Parathyroid adenoma (tissue), 2 donors: ENCODE measurements around the gene KCNA10.

ENCODE experiments used
- H2AFZ ChIP-seq: fragments of 300-600 bp; sonication (generic); one replicate; pipeline ENCODE4 v1.7.0; 2017; ENCODE audit warnings: antibody characterized with exemption, mild to moderate bottlenecking
- H3K27ac ChIP-seq: fragments of 300-600 bp; sonication (generic); one replicate; pipeline ENCODE4 v1.7.0; 2017
- H3K27me3 ChIP-seq: fragments of 300-600 bp; sonication (generic); one replicate; pipeline ENCODE4 v1.7.0; 2017; ENCODE audit warnings: low read length; ENCODE audit not compliant: control insufficient read depth, insufficient read depth
- H3K36me3 ChIP-seq: fragments of 300-600 bp; sonication (generic); one replicate; pipeline ENCODE4 v1.7.0; 2017; ENCODE audit warnings: low read length; ENCODE audit not compliant: control insufficient read depth, insufficient read depth
- H3K4me1 ChIP-seq: fragments of 300-600 bp; sonication (generic); one replicate; pipeline ENCODE4 v1.7.0; 2017; ENCODE audit warnings: control low read depth
- H3K4me2 ChIP-seq: fragments of 300-600 bp; sonication (generic); one replicate; pipeline ENCODE4 v1.7.0; 2017; ENCODE audit warnings: low read length
- H3K4me3 ChIP-seq: fragments of 300-600 bp; sonication (generic); one replicate; pipeline ENCODE4 v1.7.0; 2017; ENCODE audit warnings: low read depth, low read length
- H3K79me2 ChIP-seq: fragments of 300-600 bp; sonication (generic); one replicate; pipeline ENCODE4 v1.7.0; 2017; ENCODE audit warnings: control low read depth
- H3K9ac ChIP-seq: fragments of 300-600 bp; sonication (generic); one replicate; pipeline ENCODE4 v1.7.0; 2017; ENCODE audit warnings: mild to moderate bottlenecking
- H3K9me3 ChIP-seq: fragments of 300-600 bp; sonication (generic); one replicate; pipeline ENCODE4 v1.7.0; 2017; ENCODE audit warnings: low read length; ENCODE audit not compliant: control insufficient read depth
- TF ChIP-seq, protein P1 (sequence below): fragments of 300-600 bp; sonication (generic); IDR thresholded peaks from one replicate; pipeline ENCODE4 v1.7.0; 2017; ENCODE audit warnings: antibody characterized with exemption, mild to moderate bottlenecking
- donor health status: primary hyperparathyroidism.

Gene KCNA10

DNA sequence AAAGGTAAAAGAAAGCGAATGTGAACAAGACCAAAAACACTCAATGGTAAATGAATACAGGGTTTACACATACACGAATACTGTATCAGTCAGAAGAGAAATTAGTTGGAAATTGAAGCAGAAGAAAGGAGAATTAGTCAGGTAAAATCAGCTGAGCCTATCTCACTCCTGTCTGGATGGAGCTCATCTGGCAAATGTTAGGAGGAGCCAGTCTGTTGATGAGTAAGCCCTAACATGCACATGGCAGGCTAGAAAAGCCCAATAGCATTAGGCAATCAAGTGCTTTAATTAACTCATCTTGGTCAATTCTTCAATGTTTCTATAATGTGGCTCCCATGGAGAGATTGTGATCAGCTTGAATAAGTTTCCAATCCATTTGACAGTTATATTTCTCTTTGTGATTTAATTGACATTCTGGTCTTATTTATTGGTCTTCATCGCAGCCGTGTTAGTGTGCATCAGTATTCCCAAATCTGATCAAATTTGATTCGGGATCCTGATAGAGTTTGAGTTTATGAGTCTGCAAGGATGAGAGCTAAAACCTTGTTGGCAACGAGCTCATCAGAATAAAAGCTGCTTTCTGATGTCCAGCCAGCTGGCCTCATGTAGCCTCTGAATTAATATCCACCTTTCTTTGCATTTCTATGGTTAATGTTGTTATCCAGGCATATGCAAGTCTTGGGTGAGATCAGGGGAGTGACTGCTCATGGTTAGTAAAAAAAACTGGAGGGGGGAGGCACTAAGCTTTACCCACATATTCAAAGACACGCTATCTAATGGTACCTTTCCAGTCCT, 22.1 kb upstream of the KCNA10 start:
- no peak overlapping the region for H3K9ac ChIP-seq
- H3K36me3 ChIP-seq, result no peaks in the 10 kb centered on the region
- no peak overlapping the region for H3K27ac ChIP-seq
- H3K9me3 ChIP-seq, result no peaks in the 10 kb centered on the region
- H3K4me1 ChIP-seq, result no peaks in the 10 kb centered on the region
- no peaks in the 10 kb centered on the region for H3K79me2 ChIP-seq
- no peak overlapping the region for H3K4me2 ChIP-seq
- H3K4me3 ChIP-seq, result no peak overlapping the region
- TF ChIP-seq, protein P1, sequence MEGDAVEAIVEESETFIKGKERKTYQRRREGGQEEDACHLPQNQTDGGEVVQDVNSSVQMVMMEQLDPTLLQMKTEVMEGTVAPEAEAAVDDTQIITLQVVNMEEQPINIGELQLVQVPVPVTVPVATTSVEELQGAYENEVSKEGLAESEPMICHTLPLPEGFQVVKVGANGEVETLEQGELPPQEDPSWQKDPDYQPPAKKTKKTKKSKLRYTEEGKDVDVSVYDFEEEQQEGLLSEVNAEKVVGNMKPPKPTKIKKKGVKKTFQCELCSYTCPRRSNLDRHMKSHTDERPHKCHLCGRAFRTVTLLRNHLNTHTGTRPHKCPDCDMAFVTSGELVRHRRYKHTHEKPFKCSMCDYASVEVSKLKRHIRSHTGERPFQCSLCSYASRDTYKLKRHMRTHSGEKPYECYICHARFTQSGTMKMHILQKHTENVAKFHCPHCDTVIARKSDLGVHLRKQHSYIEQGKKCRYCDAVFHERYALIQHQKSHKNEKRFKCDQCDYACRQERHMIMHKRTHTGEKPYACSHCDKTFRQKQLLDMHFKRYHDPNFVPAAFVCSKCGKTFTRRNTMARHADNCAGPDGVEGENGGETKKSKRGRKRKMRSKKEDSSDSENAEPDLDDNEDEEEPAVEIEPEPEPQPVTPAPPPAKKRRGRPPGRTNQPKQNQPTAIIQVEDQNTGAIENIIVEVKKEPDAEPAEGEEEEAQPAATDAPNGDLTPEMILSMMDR, result no peak
- no peaks in the 10 kb centered on the region for H3K27me3 ChIP-seq
- H2AFZ ChIP-seq, result no peak overlapping the region

DNA sequence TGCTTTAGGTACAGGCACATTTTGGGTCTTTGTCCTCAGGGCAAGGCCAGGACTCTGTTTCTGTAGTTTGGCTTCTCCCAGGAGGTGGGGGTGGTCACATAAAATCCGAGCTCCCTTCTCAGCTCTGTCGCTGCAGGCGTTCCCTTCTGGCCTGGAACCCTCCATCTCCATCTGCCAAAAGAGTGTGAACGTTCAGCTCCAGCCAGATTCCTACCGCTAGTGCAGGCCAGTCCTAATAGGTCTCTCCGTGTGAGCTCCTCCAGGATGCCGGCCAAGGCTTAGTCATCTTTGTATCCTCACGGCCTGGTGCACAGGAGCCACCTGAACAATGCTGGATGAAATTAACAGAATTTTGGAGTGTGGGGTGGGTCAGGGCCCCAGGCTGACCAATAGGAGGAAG, 19.9 kb upstream of the KCNA10 start:
- Histone ChIP-seq H3K9ac (no peak overlapping the region), H3K9me3 (no peaks in the 10 kb centered on the region), H3K79me2 (no peaks in the 10 kb centered on the region), H2AFZ (no peak overlapping the region), H3K27me3 (no peaks in the 10 kb centered on the region), H3K4me3 (no peak overlapping the region), H3K4me1 (no peaks in the 10 kb centered on the region), H3K4me2 (no peak overlapping the region), H3K27ac (no peak overlapping the region), H3K36me3 (no peaks in the 10 kb centered on the region)
- TF ChIP-seq, protein P1, result no peak

DNA sequence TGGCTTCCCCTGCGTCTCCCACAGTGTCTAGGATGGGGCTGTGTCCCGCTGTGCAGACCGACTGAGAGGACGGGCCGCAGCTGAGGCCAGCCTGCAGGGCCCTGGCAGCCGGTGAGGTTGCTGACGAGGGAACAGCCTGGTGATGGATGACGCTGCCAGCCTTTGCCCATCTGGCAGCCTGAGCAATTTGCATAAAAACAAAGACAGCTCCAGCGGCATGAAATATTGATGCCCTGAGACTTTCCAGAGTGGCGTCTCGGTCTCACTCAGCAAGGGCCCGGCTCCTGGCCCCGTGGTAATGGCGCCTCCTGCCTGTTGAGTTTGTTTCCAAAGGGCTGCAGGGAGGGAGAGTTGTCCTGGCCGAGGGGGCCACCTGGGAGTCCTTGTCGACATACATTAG, 19.1 kb upstream of the KCNA10 start:
- Histone ChIP-seq H3K36me3 (no peaks in the 10 kb centered on the region), H3K79me2 (no peaks in the 10 kb centered on the region), H3K27ac (no peak overlapping the region), H3K9ac (no peak overlapping the region), H2AFZ (no peak overlapping the region), H3K4me3 (no peak overlapping the region), H3K4me2 (no peak overlapping the region), H3K4me1 (no peaks in the 10 kb centered on the region), H3K27me3 (no peaks in the 10 kb centered on the region), H3K9me3 (no peaks in the 10 kb centered on the region)
- TF ChIP-seq, protein P1, result no peak

GRCh38 chr1:110535985-110536384, 17.0 kb upstream of the KCNA10 start:
- Histone ChIP-seq H3K27me3 (no peaks in the 10 kb centered on the region), H3K36me3 (no peaks in the 10 kb centered on the region), H3K4me3 (no peak overlapping the region), H3K27ac (no peak overlapping the region), H3K4me2 (no peak overlapping the region), H3K9me3 (no peaks in the 10 kb centered on the region), H3K4me1 (no peaks in the 10 kb centered on the region), H3K79me2 (no peaks in the 10 kb centered on the region), H3K9ac (no peak overlapping the region), H2AFZ (no peak overlapping the region)
- TF ChIP-seq, protein P1, result no peak

- no peak overlapping the region for H3K27ac ChIP-seq
- no peak overlapping the region for H3K9ac ChIP-seq
- TF ChIP-seq, protein P1, result no peak
- H3K79me2 ChIP-seq, result no peaks in the 10 kb centered on the region
- no peaks in the 10 kb centered on the region for H3K36me3 ChIP-seq
- H3K27me3 ChIP-seq, result no peaks in the 10 kb centered on the region
- H3K4me3 ChIP-seq, result no peak overlapping the region
- no peak overlapping the region for H2AFZ ChIP-seq
- no peak overlapping the region for H3K4me2 ChIP-seq
- no peaks in the 10 kb centered on the region for H3K4me1 ChIP-seq
- no peaks in the 10 kb centered on the region for H3K9me3 ChIP-seq
Observed at GRCh38 chr1:110533230-110533629, 14.3 kb upstream of the KCNA10 start.
